Endothelial cell of umbilical vein (primary cell): Measurements from ENCODE around the gene LILRB3. TPM values are rescaled to one million over a fixed set of nuclear protein-coding genes. Genes with fewer than 3 reads are reported as not detected.

Experiments used
- BruUV-seq: library from RNA; stranded (reverse); fragments of 400-500 nt; replicated peaks from 2 replicates; lab custom pipeline; 2021; lab: Mats Ljungman, UMichigan
- CTCF ChIA-PET: fragments of 300-600, 350-600 bp; sonication (Branson Sonifier 250); formaldehyde crosslinking; loops from one replicate; lab custom pipeline; 2021; ENCODE audit warnings: antibody characterized with exemption, inconsistent platforms; lab: Charles Lee
- POLR2A ChIA-PET: fragments of 300-600, 350-600 bp; sonication (Branson Sonifier 250); formaldehyde crosslinking; loops from one replicate; lab custom pipeline; 2021; ENCODE audit warnings: antibody characterized with exemption, inconsistent platforms; lab: Charles Lee
- DNase-seq: peaks from one replicate; pipeline ENCODE4 v3.0.0-alpha.2; 2011; ENCODE audit warnings: low read depth, low spot score
- FAIRE-seq: peaks from 2 replicates; lab custom pipeline; 2011; peaks lifted over from hg19 to GRCh38; lab: Jason Lieb, UNC
- H2AFZ ChIP-seq: 2 replicates; pipeline ENCODE4 v1.6.0; 2012; ENCODE audit warnings: low read depth, low read length, control low read depth, inconsistent platforms
- H3K27ac ChIP-seq: 2 replicates; pipeline ENCODE4 v1.5.1; 2011; ENCODE audit warnings: low read depth, mild to moderate bottlenecking, control low read depth, low read length, moderate library complexity; ENCODE audit not compliant: insufficient read depth
- H3K27me3 ChIP-seq, 2 experiments: 2 replicates each; pipeline versions ENCODE4 v1.6.0 to v1.6.1; 2011; ENCODE audit warnings: low read length in 2 of 2, mixed read lengths in 1 of 2; ENCODE audit not compliant: control insufficient read depth in 2 of 2, insufficient read depth in 2 of 2
- H3K36me3 ChIP-seq, 2 experiments: 2 replicates in 1 of 2; 3 replicates in 1 of 2; pipeline ENCODE4 v1.5.1; 2011; ENCODE audit warnings: low read length in 2 of 2, mild to moderate bottlenecking in 1 of 2, moderate library complexity in 1 of 2; ENCODE audit not compliant: control insufficient read depth in 2 of 2, insufficient read depth in 2 of 2; ENCODE audit errors: extremely low read depth in 1 of 2
- H3K4me1 ChIP-seq: 3 replicates; pipeline ENCODE4 v1.5.1; 2011; ENCODE audit warnings: mild to moderate bottlenecking, low read length; ENCODE audit not compliant: control insufficient read depth, insufficient read depth; ENCODE audit errors: extremely low read depth
- H3K4me2 ChIP-seq: 2 replicates; pipeline ENCODE4 v1.6.1; 2011; ENCODE audit warnings: low read length, control low read depth, mixed read lengths; ENCODE audit not compliant: insufficient read depth
- H3K4me3 ChIP-seq, 3 experiments: fragments of 200-600 bp in 1 of 3; sonication (generic), shearing (Covaris generic) in 1 of 3; replicated peaks in 1 of 3; 2 replicates each; pipeline ENCODE4 v1.5.1; 2011 to 2016; ENCODE audit warnings: control low read depth in 3 of 3, low read length in 3 of 3, mild to moderate bottlenecking in 2 of 3, inconsistent platforms in 1 of 3, low read depth in 1 of 3, moderate library complexity in 1 of 3; ENCODE audit not compliant: insufficient read depth in 1 of 3
- H3K79me2 ChIP-seq: 2 replicates; pipeline ENCODE4 v1.6.0; 2012; ENCODE audit warnings: low read length, inconsistent platforms; ENCODE audit not compliant: control insufficient read depth, insufficient read depth
- H3K9ac ChIP-seq: replicated peaks from 2 replicates; pipeline ENCODE3; 2011; ENCODE audit warnings: low read length, control low read depth; ENCODE audit not compliant: insufficient read depth; ENCODE audit errors: extremely low read depth
- H3K9me1 ChIP-seq: replicated peaks from 3 replicates; pipeline ENCODE4 v1.6.0; 2011; ENCODE audit warnings: mild to moderate bottlenecking, low read length; ENCODE audit not compliant: control insufficient read depth, insufficient read depth; ENCODE audit errors: extremely low read depth
- H3K9me3 ChIP-seq: replicated peaks from 2 replicates; pipeline ENCODE4 v1.5.1; 2012; ENCODE audit warnings: low read length, inconsistent platforms; ENCODE audit not compliant: control insufficient read depth, insufficient read depth
- H4K20me1 ChIP-seq: replicated peaks from 2 replicates; pipeline ENCODE3; 2011; ENCODE audit warnings: mild to moderate bottlenecking, low read length; ENCODE audit not compliant: control insufficient read depth, insufficient read depth; ENCODE audit errors: extremely low read depth
- EZH2 ChIP-seq: IDR thresholded peaks from 2 replicates; pipeline ENCODE4 v1.6.1; 2012; ENCODE audit warnings: borderline replicate concordance, low read depth, mild to moderate bottlenecking, moderate library complexity, low read length, inconsistent platforms; ENCODE audit not compliant: severe bottlenecking
- FOS ChIP-seq: IDR thresholded peaks from 2 replicates; pipeline ENCODE4 v1.6.1; 2011; ENCODE audit warnings: mild to moderate bottlenecking, low read length, moderate library complexity, borderline replicate concordance; ENCODE audit not compliant: insufficient read depth
- GATA2 ChIP-seq: IDR thresholded peaks from 2 replicates; pipeline ENCODE4 v1.7.0; 2011; ENCODE audit warnings: low read depth, mild to moderate bottlenecking, moderate library complexity, mixed read lengths, low read length; ENCODE audit not compliant: insufficient read length, insufficient read depth
- JUN ChIP-seq: IDR thresholded peaks from 2 replicates; pipeline ENCODE4 v1.6.1; 2011; ENCODE audit warnings: borderline replicate concordance, low read depth; ENCODE audit not compliant: insufficient read length, insufficient read depth
- MYC ChIP-seq: IDR thresholded peaks from one replicate; pipeline ENCODE4 v1.6.1; 2011; ENCODE audit warnings: mild to moderate bottlenecking, low read depth, low read length
- POLR2A ChIP-seq: IDR thresholded peaks from 2 replicates; pipeline ENCODE4 v1.6.1; 2012; ENCODE audit warnings: low read depth, mild to moderate bottlenecking, control low read depth, low read length
- POLR2AphosphoS5 ChIP-seq: IDR thresholded peaks from 2 replicates; pipeline ENCODE4 v1.6.1; 2012; ENCODE audit warnings: low read depth, mild to moderate bottlenecking, control low read depth, low read length, moderate library complexity; ENCODE audit not compliant: insufficient read depth
- dilution Hi-C: fragments of 300-500 bp; cut with MboI; formaldehyde crosslinking; loops from one replicate; pipeline ENCODE4 v1.15.0; 2019; ENCODE audit warnings: low sequenced_read_pairs; ENCODE audit not compliant: extremely low pct_ligation_motif_present
- intact Hi-C: fragments of 100-400 bp; cut with micrococcal nuclease; formaldehyde crosslinking; loops from one replicate; pipeline ENCODE4 v1.10.0; 2022
- polyA plus RNA-seq, 4 experiments: library from polyadenylated mRNA; depleted of rRNA in 3 of 4; stranded (reverse) in 3 of 4; unstranded in 1 of 4; fragments of >200 nt; gene quantifications; 2 replicates each; pipeline versions ENCODE4 v1.2.1 to v1.2.3, GENCODE V29; 2011 to 2012; ENCODE audit warnings: missing spikeins in 1 of 4
- total RNA-seq: library from RNA; stranded (reverse); gene quantifications from 2 replicates; pipeline ENCODE4 v1.2.3, GENCODE V29; 2021
- TF ChIP-seq, protein P1 (sequence below): IDR thresholded peaks from 2 replicates; pipeline ENCODE4 v1.6.1; 2011; ENCODE audit not compliant: insufficient read depth, insufficient read length
- TF ChIP-seq, protein P2 (sequence below), 2 donors: IDR thresholded peaks; 1 replicate in 1 of 2; 2 replicates in 1 of 2; pipeline ENCODE4 v1.5.1; 2011; ENCODE audit warnings: low read length in 2 of 2, mild to moderate bottlenecking in 2 of 2, moderate library complexity in 2 of 2, control low read depth in 1 of 2, inconsistent platforms in 1 of 2, low read depth in 1 of 2; ENCODE audit not compliant: insufficient read depth in 1 of 2; ENCODE audit errors: extremely low read depth in 1 of 2

LILRB3 gene
- total and polyA plus RNA-seq, 2 donors (not counting 3 experiments of a cell fraction or from before 2014, with no cell fraction given): not detected

DNA sequence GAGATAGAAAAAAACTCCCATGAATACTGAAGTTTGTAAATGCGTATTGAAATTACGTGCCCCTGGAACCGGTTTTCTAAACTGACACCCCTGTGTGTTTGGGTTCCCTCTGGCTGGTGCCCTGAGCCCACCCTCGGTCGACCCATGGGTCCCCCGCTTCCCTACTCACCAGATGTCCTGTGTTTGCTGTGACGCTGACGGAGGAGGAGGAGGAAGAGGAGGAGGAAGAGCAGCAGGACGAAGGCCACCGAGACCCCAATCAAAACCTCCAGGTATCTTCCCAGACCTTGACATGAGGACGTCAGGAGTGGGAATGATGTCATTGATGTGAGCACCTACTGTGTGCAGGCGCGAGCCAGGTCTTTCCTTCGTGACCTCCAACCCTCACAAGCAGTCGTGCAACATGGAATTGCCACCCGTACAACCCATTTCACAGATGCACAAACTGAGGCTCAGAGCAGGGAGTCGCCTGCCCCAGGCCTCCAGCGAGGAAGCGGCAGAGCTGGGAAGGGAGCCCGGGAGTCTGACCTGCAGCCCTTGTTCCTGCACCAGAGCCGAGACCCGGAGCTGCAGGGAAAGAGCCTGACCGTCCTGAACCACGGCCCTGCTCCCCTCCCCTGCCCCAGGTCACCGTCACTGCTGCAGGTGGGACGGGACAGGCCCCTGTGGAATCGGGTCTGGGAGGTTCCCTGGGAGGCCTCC is 3.7 kb downstream of the LILRB3 start:
- POLR2A ChIA-PET: no interaction called here
- Histone ChIP-seq H3K36me3 (no peaks in the 10 kb centered on the region), H2AFZ (no peak overlapping the region), H3K9me1 (no peaks in the 10 kb centered on the region), H3K27ac (no peak overlapping the region), H3K4me1 (no peaks in the 10 kb centered on the region), H4K20me1 (no peaks in the 10 kb centered on the region), H3K9ac (no peak overlapping the region), H3K4me2 (no peak overlapping the region), H3K9me3 (no peaks in the 10 kb centered on the region), H3K27me3 (no peaks in the 10 kb centered on the region), H3K4me3 (no peak overlapping the region), H3K79me2 (no peaks in the 10 kb centered on the region)
- dilution Hi-C loops (no loop called here), intact Hi-C loops (no loop called here)
- FAIRE-seq: no peak
- CTCF ChIA-PET: no interaction called here
- DNase-seq: no peak
- no TSS peak for BruUV-seq
- TF ChIP-seq EZH2: no peak
- no peak for TF ChIP-seq FOS
- no peak for TF ChIP-seq JUN
- TF ChIP-seq, protein P1, sequence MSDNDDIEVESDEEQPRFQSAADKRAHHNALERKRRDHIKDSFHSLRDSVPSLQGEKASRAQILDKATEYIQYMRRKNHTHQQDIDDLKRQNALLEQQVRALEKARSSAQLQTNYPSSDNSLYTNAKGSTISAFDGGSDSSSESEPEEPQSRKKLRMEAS: no peak
- TF ChIP-seq, protein P2, sequence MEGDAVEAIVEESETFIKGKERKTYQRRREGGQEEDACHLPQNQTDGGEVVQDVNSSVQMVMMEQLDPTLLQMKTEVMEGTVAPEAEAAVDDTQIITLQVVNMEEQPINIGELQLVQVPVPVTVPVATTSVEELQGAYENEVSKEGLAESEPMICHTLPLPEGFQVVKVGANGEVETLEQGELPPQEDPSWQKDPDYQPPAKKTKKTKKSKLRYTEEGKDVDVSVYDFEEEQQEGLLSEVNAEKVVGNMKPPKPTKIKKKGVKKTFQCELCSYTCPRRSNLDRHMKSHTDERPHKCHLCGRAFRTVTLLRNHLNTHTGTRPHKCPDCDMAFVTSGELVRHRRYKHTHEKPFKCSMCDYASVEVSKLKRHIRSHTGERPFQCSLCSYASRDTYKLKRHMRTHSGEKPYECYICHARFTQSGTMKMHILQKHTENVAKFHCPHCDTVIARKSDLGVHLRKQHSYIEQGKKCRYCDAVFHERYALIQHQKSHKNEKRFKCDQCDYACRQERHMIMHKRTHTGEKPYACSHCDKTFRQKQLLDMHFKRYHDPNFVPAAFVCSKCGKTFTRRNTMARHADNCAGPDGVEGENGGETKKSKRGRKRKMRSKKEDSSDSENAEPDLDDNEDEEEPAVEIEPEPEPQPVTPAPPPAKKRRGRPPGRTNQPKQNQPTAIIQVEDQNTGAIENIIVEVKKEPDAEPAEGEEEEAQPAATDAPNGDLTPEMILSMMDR (IDR thresholded peaks at IDR 0.05; ENCODE audit: extremely low read depth in 1 of 2, insufficient read depth in 1 of 2, low read depth in 1 of 2, low read length in 2 of 2): no peak
- TF ChIP-seq POLR2AphosphoS5: no peak
- TF ChIP-seq POLR2A: no peak
- no peak for TF ChIP-seq GATA2
- TF ChIP-seq MYC: no peak
